GM18499 (cell line): Measurements from ENCODE around the gene TMEM178B.

Source experiments
- ATAC-seq: cut with Tn5 transposase; IDR thresholded peaks from one replicate; pipeline ENCODE4 v1.9.1; 2021; ENCODE audit warnings: moderate number of reproducible peaks; ENCODE audit not compliant: insufficient read depth, unreplicated experiment

The TMEM178B gene

DNA sequence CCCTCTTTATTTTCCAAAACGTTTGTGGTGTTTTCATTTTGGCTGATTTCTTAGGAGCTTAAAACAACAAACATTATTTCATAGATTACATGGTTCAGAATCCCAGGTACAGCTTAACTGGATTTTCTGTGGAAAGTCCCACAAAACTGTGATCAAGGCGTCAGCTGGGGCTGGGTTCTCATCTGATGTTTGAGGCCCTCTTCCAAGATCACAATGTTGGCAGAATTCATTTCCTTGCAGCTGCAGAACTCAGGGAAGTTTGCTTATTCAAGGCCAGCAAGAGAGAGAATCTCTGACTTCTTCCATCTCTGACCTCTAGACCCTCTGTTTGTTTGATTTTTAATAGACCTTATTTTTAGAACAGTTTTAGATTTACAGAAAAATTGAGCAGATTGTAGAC is 368.9 kb downstream of the TMEM178B start:
- no peak for ATAC-seq

DNA sequence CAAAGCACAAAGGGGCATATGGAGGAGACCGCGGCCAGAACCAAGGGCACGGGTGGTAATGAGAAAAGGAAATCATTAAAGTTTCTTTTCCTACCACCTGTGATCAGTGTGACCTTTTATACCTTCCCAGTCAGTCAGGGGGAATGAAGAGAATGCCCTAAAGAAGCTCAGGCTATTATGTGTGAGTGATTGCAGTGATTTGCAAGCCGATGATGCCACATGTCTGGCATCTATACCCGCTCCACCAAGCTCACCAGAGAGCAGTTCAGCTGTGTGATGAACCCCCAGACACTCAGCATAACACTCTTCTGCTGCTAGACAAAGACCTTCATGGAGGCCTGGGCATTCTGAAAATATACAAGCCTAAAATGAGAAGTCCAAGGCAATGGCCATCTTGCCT is 371.1 kb downstream of the TMEM178B start:
- no peak for ATAC-seq

DNA sequence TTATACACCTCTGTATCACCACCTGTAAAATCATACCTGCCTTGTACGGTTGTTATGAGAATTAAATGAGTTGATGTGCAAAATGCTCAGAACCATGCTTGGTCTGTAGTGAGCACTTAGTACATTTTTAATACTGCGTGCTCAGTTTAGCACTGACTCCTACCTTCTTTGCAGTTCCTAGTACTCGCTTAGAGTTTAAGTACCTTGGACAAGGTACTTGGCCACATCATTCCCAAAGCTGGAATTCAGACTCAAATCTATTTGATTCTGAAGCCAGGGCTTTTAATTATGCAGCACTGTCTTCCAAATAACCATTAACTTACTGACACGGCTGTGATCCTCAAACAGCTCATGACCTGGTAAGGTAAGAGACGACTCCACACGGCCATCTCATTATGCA is 377.4 kb downstream of the TMEM178B start:
- ATAC-seq, result no peak

DNA sequence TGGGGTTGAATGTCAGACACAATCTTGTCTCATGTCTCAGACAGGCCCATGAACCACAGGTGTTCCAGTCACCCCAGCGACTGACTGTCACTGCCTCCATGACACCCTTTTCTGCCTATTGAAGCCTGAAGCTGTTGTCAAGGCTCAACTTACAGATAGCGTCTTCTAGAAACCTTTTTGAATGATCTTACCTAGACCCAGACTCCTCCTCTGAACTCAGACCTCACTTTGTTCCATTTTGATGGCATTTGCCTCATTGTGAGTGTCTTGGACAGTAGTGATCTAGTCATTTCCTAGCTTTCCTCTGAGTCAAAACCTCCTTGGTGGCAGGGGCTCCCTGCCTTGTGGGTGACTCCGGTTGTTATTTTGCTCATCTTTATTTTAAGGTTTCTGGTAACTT is 379.0 kb downstream of the TMEM178B start:
- ATAC-seq, result no peak

DNA sequence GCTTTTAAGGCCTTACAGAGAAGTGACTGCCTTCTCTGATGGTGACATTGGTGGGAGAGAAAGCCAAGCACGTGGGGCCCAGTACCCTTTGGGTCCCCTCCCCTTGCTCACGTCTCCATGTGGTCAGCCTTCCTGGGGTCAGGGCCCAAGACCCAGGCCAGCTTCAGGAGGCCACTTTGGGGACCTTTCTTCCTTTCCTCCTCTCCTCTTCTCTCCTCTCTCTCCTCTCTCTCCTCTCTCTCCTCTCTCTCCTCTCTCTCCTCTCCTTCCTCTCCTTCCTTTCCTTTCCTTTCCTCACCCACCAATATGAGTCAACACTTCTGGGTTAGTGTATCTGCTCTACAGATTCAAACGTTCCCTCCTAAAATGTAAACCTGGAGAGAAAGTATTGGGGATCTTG is 380.5 kb downstream of the TMEM178B start:
- ATAC-seq, result no peak

DNA sequence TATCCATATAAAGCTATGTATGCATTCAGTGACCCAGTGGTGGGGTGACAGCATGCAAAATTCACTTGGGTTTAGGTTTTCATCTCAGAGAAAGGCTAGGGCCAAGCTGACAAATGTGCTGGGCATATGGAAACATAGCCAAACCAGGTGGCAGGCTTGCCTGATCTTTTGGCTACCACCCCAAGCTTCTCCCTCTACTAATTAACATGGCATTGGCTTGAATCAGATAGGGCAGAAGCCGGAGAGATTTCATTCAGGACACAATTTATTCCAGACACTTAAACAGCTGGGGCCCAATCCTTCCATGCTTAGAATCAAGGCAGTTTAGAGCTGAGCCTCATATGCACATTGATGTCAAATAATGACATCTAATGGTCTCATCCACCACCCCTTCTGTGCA is 381.9 kb downstream of the TMEM178B start:
- ATAC-seq, result no peak

DNA sequence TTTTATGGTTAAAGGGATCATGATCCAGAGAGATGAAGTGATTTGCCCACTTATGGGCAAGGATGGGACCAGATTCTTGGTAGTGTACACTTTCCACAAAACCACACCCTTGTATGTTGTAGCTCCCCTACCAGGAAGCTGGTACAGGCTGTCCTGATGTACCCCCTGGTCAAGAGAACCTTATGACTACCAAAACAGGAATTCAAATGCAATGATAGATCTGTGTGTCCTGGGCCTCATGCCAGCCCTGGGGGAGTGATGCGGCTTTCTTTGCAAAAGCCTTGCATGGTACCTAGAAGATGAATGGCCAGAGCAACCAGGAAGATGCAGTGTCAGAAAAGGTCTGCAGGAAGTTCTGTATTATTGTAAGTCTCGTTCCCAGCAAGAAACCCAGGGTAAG is 382.4 kb downstream of the TMEM178B start:
- ATAC-seq, result no peak

DNA sequence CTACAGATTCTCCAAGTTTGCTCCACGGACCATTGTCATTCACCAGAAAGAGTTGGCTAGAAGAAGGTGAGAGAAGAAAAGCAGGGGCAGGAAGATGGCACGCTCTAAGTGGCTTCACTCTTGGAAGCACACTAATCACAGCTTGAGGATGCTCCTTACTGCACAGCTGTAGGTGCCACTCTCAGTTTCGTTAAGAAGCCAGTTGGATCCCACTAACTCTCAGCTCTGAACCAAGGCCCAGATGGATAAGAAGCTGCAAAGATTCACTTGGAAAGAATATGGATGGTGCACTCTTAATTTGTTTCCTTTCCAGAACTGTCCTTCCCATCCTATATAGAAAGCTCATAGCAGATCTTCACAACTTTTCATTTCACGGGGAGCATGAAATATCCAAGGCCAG is 382.8 kb downstream of the TMEM178B start:
- no peak for ATAC-seq

DNA sequence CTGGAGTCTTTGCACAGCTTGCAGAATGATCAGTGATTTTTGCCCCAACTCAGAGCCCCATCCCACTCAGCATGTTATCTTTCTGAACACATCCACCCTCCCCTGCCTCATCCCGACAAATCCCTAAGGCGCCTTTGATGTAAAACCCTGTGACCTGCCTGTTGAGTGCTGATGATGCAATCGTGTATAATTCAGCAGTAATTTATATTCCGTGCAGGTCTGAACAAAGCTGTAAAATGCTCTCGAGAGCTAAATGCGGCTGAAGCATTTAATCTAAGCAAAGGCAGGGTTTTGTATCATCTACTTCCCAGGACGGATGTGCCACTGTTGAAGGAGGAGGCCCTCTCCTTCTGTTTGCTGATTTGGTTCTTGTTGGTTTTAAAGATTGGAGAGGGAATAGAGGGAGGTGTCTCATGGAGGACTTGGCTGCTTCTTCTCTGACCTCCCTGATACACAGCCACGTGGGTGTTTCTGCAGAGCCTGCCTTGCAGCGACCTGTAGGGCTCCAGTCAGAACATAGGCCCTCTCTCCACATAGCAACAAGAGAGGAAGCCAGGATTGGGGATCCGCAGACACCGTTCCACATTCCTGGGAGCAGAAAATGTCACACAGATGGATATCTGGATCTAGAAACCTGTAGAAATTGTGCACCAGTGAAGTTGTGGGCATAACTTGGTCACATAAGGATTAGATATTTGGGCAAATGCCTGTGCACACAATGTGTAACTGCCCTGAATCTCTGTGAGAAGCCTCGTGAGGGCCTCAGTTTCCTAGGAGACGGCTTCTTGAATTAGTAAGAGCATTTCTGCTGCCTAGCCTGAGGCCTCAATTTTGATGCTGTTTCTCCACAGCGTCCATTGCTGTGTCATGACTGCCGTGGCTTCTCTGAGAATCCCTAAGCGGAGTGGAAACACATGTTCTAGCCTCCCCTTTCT is 387.2 kb downstream of the TMEM178B start:
- no peak for ATAC-seq

DNA sequence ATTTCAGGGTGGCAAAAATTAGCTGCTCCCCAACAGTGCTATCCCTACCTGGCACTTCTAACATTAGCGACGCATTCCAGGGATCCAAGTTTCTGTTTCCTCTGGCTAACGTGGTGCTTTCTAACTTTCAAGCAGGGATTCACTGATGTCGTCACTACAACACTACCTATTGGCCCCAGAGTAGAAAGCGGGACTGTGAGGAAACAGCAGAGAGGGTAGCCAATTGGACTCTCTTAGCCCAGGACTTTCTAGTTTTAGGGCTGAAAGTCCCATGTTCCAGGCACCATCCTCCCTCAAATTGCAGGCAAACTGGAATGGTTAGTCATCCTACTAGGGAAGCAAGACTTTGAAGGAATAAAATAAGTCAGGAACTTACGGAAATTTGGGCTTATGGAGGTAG is 388.1 kb downstream of the TMEM178B start:
- ATAC-seq, result no peak

DNA sequence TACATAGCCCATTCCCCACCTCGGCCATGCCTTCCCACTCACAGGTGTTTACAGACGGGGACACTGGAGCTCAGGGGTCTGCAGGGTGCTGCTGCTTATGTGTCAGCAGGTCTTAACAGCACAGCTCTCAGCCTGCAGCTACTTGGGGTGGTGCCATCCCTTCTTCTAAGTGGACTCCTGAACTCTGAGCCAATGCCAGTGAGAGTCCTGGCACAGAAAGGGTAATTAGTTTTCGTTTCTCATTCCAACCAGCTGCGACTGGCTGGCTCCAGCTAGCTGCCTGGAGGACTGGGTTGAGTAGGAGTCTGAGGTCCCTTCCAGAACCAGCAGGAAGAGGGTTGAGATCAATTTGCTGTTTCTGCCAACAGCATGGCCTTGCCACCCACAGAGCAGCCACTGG is 389.1 kb downstream of the TMEM178B start:
- no peak for ATAC-seq

DNA sequence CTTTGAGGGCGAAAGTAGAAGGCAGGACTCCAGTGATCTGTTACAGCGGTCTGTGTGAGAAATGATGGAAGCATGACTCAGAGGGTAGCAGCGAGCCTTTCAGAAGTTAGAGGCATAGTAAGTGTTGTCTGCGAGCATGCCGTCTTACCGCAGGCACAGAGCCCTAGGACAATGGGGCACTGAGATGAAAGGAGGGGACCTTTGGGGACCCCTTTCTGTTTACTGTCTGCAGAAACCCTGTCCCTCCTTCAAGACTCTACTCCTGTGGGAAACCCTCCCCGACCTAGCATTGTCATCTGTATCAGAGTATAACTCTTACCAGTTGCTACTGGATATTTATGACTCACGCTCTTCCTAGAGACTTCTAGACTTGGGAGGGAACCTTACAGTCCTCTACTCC is 390.1 kb downstream of the TMEM178B start:
- ATAC-seq, result no peak

DNA sequence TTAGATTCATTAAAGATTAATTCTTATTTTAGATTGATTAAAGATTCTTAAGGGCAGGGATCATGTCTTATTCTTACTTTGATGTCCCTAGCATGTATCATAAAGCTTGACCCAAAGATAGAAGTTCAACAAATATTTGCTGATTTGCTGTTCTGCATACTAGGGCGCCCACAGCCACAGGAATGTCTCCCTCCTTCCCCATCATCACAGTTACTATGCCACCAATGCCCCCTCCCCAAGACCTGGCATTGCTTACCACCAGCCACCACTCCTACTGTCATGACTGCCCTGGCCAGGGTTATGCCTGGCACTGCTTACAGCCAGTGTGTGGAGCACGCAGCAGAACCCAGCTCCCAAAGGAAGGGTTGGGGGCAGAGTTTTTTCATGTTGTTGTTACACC is 390.7 kb downstream of the TMEM178B start:
- ATAC-seq, result no peak

DNA sequence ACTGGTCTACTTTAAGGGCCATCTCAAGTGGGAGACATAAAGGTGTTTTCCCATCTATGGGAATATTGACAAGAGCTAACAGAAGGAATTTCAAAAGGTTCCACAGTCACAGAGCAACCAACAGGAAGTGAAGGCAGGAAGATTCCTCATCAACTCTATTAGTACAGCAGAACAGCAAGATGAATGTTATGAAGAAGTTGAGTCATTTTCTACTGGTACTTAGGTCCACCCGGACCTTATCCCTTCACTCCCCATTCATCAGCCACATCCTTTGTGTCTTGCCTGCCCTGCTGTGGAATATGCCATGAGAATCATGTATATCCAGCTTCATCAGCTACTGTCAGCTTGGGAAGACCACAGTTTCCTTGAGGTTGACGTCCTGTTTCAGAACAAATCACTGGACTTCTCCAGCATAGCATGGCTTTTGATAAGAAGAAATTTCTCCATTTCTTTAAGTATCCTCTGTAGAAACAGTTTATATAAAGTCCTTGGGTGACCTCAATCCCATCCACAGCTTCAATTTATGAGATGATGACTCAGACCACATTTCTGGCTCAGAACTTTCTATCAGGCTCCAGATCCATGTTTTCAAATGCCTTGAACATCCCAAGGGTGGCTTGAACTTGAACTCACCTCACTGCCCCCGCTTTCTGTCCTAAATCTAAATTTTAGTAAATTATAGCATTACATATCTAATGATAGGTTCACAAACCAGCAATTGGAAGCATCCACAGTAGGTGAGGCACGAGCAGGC is 392.5 kb downstream of the TMEM178B start:
- no peak for ATAC-seq

DNA sequence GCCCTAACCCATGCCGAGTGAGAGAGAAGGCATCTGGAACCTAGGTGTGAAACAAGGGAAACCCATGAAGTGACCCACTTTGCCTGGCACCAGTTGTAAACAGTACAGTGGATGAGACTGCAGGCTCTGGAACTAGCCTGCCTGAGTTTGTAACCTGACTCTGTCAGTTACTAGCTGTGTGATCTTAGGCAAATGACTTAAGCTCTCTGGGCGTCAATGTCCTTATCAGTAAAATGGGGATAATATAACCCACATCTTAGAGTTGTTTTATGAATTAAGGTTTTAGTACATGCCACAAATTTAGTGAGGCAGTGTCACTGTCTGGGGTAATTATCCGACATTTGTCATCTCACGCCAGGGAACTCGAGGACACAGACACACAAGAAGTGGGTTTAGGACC is 394.5 kb downstream of the TMEM178B start:
- no peak for ATAC-seq

DNA sequence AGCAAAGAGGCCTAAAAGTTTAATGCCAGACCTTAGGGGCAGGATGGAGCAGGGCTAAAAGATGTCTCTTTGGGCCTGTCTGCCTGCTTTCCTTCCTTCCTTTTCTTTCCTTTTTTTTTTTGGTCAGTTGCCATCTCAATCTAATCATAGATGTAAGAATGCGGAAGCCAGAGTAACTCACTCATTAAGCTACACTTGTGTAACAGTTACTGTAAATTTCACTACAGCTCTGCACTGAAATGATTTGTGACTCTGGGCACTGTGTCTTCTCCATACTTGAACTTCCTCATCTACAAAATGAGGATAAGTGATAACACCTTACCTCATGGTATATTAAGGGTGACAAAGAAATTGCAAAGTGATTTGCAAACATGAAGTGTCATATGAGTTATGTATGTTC is 401.8 kb downstream of the TMEM178B start:
- no peak for ATAC-seq

DNA sequence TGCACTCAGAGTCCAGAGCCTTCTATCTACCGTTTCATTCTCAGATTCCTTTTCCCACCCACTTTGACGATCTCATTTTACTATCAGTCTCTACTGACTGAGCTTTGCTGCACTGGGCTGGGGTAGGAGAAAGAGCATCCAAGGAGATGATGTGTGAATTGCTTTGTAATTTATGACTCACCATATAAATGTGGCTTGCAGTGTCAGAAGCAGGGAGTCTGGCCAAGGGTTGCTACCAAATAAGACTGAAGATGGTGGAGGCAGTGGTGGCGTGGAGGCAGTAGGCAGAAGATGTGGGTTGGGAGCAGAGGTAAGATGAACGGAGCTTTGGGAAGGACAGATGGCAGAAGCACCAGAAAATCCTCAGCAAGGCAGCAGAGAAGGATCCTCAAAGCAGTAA is 404.0 kb downstream of the TMEM178B start:
- no peak for ATAC-seq

DNA sequence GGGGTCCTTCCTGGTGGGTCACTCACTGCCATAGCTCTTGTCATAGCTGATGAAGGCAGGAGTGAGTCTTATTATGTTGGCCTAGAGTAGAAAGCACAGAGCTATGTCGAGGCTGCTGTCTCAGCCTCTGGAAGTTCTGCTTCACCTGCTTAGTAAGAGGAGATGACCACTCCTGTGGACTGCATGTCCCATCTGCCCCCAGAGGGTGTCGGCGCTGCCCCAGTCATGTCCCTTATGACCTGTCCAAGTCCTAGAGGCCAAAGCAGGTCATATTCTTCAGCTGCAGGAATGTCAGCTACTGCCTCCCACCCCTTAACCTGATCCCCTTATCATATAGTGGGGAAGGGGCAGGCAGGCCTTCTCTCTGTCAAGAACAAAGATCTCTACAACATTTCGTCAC is 405.0 kb downstream of the TMEM178B start:
- no peak for ATAC-seq

DNA sequence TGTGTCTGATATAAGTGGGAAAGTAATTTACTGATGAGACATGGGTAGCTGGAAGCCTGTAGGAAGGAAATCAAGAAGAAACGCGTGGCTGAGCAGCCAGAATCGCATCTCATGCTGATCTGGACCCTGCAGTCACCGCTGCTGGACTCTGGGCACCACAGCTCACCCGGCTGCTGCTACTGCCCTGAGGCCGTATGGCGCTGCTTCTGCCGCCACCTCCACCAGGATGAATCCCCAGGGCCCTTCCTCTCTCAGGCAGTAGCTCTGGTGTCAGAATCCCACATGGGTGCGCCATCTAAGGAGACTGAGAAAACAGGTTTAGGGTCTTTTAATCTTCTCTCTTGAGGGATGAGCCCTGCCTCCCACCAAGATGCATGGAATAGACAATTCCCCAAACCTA is 407.1 kb downstream of the TMEM178B start:
- ATAC-seq, result no peak

DNA sequence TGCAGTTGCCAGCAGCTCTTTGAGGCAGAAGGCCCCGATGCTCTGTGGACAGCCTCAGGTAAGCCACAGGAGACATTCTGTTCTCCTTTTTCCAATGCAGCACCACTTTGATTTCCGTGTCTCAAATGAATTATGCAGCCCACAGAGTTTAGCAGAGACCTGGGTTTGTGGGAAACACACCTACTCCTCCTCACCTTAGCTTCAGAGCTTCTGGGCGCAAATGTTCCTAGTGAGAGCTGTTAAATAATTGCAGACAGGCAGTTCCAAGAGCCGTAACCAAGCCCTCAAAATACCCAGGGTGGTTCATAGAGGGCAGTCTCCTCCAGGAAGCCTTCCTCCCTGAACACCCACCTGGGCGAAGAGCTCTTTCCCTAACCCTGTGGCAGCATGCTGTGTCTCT is 408.1 kb downstream of the TMEM178B start:
- ATAC-seq, result no peak

DNA sequence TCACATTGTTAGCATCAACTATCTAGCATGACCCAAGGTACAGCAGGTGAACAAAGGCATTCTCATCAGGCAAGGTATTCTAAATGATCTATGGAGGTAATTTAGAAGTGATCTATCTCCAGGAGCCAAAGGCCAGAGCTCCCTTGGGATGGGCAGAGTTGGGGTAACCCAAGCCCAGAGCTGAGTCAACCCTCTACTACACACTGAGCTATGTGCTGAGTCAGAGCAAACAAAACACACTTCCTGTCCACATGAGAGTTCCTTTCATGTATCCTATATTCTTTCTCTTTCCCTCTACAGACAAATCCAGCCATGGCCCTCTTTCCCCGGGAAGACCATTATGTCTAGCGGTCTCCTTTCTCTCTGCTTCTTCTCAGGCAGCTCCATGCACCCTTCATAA is 409.2 kb downstream of the TMEM178B start:
- ATAC-seq, result no peak

DNA sequence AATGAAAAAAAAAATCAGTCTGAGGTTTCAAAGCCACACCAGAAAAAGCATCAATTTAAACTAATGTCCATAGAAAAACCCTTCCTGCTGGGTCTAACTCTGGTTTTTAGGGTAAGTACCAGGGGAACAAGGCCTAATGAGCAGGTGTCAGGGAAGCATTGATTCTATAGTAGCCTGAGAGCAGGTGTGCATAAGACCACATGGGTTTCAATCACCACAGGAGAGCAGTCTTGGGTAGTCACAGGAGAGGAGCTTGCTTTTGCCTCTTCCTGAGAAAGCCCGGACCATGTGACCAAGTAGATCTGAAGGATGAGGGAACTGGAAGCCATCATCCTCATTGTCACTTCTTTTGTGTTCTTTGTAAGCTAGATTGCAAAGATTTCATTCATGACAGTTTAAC is 411.0 kb downstream of the TMEM178B start:
- ATAC-seq, result no peak
